Astrocyte (in vitro differentiated cells and primary cell): ENCODE data around the gene MBP.

Source experiments
- CTCF ChIP-seq: IDR thresholded peaks from 2 replicates; pipeline ENCODE4 v1.5.1; 2011; ENCODE audit warnings: low read depth, mild to moderate bottlenecking, inconsistent platforms, low read length, moderate library complexity; ENCODE audit not compliant: insufficient read depth
- EZH2 ChIP-seq: IDR thresholded peaks from 2 replicates; pipeline ENCODE4 v1.6.1; 2012; ENCODE audit warnings: mild to moderate bottlenecking, low read length, inconsistent platforms; ENCODE audit not compliant: insufficient read depth

DNA sequence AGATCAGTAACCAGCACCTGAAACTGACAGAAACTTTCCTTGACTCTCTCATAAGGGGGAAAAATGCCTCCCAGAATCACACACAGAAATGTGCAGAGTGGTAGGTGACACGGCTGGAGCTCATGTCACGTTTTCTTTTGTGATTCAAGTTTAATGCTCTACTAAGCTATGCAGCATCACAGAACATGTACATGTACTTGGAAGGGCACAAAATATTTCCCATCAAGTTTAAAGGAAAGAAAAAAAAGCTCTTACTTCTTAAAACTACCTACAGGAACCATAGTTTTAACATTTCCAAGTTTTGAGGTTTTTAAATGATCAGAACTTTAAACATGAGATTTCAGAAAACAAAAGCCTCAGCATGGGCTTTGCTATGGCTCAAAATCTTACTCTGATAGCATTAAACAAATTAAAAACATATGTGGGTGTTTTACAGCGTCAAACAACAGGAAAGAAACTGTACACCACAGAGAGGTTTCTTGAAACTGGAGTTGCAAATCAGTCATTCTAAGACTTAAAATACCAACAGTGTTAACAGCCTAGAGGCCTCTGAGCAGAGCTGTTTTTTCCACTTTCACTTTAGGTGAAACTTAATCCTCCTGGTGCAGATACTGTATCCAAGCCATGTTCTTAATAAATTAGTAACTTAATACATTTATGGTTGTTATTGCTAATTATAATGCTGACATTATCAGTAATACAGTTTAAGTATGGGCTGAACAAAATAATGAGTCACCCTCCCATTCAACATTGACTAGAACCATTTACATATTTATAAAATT, 30.1 kb downstream of the MBP start:
- TF ChIP-seq CTCF (no peak), EZH2 (no peak)
